Urinary bladder (tissue), 4 donors: ENCODE data around the gene DOLK. TPM values are rescaled to one million over a fixed set of nuclear protein-coding genes. Genes with fewer than 3 reads are reported as not detected.
A peak's percentile ranks its signal among the peaks of the same experiment; 100 is the strongest.

Experiments
- DNase-seq: peaks from one replicate; pipeline ENCODE4 v3.0.0-alpha.2; 2015; ENCODE audit errors: extremely low spot score
- H3K27ac ChIP-seq: one replicate; pipeline ENCODE4 v1.5.1; 2013; ENCODE audit warnings: low read depth, mild to moderate bottlenecking, moderate library complexity
- H3K36me3 ChIP-seq: one replicate; pipeline ENCODE4 v1.6.1; 2013; ENCODE audit warnings: mild to moderate bottlenecking, moderate library complexity; ENCODE audit not compliant: insufficient read depth
- H3K4me1 ChIP-seq: one replicate; pipeline ENCODE4 v1.6.1; 2013; ENCODE audit warnings: mild to moderate bottlenecking, moderate library complexity; ENCODE audit not compliant: insufficient read depth
- H3K4me3 ChIP-seq: one replicate; pipeline ENCODE4 v1.5.1; 2013; ENCODE audit warnings: low read depth, low read length
- WGBS: extraction: QIAGEN DNeasy Blood & Tissue Kit; methylation state at CpG from one replicate; pipeline ENCODE4 v1.1.7; 2013; 5-methylcytosine and 5-hydroxymethylcytosine counted together
- polyA plus RNA-seq: library from polyadenylated mRNA; stranded (reverse); fragments of 200-250 nt; gene quantifications from one replicate; pipeline ENCODE4 v1.2.3, GENCODE V29; 2013
- total RNA-seq: library from RNA; depleted of rRNA; stranded (reverse); fragments of >200 nt; gene quantifications from one replicate; pipeline ENCODE4 v1.2.3, GENCODE V29; 2014
- donor health status: healthy with polysubstance abuse.
- donor health status: healthy.

DOLK gene
- total and polyA plus RNA-seq, 2 donors = 11.3 to 16.4 TPM

DNA sequence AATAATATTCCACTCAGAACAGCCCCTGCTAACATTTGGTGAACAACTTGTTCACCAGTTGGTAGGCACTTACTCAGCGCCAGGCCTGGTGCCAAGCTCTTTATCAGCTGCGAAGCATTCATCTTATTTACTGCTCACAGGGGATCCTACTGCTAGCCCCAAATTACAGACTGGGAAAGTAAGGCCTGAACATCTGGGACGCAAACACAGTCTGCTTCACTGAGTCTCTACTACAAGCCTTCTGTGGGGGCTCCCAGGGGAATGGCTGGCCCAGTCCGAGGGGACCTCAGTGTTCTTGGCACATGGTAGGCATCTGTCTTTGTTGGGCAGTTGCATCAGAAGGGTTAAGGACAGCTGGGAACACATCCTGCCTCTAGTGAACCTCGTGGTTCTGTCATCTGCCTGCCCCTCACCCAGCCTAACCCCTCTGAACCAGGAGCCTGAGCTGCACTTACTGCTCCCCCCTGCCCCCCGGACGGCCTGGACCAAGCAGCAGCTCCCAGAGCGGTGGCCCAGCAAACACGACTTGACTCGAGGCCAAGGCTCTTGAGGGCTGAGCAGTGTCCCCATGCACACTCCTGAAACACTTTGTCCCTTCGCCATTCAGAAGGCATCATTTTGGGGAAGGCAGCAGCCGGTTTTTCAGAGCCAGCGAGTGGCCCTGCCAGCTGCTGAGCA, 26.9 kb downstream of the DOLK start, which contains the start of gene PHYHD1:
Gene PHYHD1, plus strand, starts transcription at position 602 of the 678 bp plus-strand sequence. CDS start 1,342 bp downstream, outside the sequence.
- Histone ChIP-seq H3K4me3 (no peak within 1 kb of the TSS), H3K27ac (peak within 1 kb of the TSS; percentile 74), H3K36me3 (peaks cover 7% of the 10 kb centered on the region), H3K4me1 (peaks cover 2% of the 10 kb centered on the region)
- DNase-seq = no peak
- 46% methylated on average over 13 of the region's 13 CpGs for WGBS

DNA sequence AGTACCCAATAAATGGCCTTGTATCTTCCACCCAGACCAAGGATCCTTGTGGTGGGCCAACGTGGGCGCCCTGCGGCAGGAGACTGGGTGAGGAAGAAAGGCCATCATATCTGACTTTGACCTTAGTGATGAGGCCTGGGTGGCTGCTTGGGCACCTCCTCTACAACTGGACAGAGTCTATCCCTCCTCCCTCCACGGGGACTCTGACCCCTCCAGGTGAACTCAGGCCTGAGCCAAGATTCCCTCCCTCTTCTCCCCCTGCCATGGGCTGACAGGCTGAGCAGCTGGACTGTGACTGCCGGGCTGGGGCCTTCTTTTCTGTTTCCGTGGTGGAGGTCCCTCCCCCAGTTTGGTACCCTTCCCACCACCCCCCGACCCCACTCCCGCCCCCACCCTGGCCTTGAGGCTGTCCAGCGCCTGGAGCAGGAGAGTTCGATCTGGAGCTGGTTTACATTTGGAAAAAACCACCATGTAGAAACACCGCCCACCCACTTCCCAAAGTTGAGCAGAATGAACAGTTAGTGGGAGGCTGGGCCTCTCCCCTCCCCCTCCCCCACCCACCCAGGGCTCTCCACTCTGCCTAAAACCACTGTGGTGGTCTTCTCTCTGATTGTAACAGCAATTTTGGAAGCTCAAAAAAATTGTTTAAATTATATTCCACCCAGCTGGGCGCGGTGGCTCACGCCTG, 27.9 kb downstream of the DOLK start:
- H3K36me3 ChIP-seq = peaks cover 7% of the 10 kb centered on the region
- H3K4me1 ChIP-seq = peaks cover 2% of the 10 kb centered on the region
- DNase-seq = no peak
- WGBS = 71% methylated on average over 14 of the region's 14 CpGs
- no peak overlapping the region for H3K4me3 ChIP-seq
- no peak overlapping the region for H3K27ac ChIP-seq

DNA sequence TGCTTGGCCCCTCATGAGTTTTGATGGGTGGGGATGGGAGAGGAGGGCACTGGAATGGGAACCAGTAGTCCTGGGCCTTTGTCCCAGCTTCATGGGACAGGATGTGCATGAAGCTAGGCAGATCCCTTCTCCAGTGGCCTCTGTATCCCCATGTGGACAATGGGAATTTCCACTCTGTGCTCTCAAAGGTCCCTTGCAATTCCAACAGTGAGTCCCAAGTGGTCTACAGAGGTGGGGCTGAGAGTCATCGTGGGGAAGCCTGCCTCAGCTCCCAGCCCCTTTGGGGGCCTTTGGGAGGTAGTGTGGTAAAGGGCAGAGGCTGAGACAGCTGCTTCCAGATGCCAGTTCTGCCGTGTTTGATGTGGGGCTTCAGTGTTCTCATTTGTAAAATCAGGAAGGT, 28.5 kb downstream of the DOLK start:
- Histone ChIP-seq H3K4me3 (no peak overlapping the region), H3K4me1 (peaks cover 2% of the 10 kb centered on the region), H3K36me3 (peaks cover 7% of the 10 kb centered on the region), H3K27ac (no peak overlapping the region)
- DNase-seq = no peak
- WGBS = 50% methylated on average over 2 of the region's 2 CpGs

DNA sequence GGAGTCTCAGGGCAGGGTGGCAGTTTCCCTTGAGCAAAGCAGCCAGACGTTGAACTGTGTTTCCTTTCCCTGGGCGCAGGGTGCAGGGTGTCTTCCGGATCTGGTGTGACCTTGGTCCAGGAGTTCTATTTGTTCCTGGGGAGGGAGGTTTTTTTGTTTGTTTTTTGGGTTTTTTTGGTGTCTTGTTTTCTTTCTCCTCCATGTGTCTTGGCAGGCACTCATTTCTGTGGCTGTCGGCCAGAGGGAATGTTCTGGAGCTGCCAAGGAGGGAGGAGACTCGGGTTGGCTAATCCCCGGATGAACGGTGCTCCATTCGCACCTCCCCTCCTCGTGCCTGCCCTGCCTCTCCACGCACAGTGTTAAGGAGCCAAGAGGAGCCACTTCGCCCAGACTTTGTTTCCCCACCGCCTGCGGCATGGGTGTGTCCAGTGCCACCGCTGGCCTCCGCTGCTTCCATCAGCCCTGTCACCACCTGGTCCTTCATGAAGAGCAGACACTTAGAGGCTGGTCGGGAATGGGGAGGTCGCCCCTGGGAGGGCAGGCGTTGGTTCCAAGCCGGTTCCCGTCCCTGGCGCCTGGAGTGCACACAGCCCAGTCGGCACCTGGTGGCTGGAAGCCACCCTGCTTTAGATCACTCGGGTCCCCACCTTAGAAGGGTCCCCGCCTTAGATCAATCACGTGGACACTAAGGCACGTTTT, 30.1 kb downstream of the DOLK start:
- Histone ChIP-seq H3K27ac (peak overlapping the region; percentile 72), H3K36me3 (peaks cover 7% of the 10 kb centered on the region), H3K4me3 (no peak overlapping the region), H3K4me1 (peaks cover 2% of the 10 kb centered on the region)
- 51% methylated on average over 26 of the region's 26 CpGs for WGBS
- no peak for DNase-seq

DNA sequence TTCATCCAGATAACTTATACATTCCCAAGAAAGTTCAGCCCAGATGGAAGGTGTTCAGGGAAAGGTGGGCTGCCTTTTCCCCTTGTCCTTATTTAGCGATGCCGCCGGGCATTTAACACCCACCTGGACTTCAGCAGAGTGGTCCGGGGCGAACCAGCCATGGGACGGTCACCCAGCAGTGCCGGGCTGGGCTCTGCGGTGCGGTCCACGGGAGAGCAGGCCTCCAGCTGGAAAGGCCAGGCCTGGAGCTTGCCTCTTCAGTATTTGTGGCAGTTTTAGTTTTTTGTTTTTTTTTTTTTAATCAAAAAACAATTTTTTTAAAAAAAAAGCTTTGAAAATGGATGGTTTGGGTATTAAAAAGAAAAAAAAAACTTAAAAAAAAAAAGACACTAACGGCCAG, 30.7 kb downstream of the DOLK start:
- DNase-seq = no peak
- Histone ChIP-seq H3K27ac (peak overlapping the region; percentile 97), H3K36me3 (peaks cover 7% of the 10 kb centered on the region), H3K4me1 (peaks cover 2% of the 10 kb centered on the region), H3K4me3 (no peak overlapping the region)
- 83% methylated on average over 11 of the region's 11 CpGs for WGBS

DNA sequence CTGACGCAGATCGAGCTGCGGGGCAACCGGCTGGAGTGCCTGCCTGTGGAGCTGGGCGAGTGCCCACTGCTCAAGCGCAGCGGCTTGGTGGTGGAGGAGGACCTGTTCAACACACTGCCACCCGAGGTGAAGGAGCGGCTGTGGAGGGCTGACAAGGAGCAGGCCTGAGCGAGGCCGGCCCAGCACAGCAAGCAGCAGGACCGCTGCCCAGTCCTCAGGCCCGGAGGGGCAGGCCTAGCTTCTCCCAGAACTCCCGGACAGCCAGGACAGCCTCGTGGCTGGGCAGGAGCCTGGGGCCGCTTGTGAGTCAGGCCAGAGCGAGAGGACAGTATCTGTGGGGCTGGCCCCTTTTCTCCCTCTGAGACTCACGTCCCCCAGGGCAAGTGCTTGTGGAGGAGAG, 31.2 kb downstream of the DOLK start:
- WGBS = 79% methylated on average over 18 of the region's 18 CpGs
- H3K27ac ChIP-seq = peak overlapping the region; percentile 97
- H3K4me3 ChIP-seq = no peak overlapping the region
- DNase-seq = no peak
- peaks cover 7% of the 10 kb centered on the region for H3K36me3 ChIP-seq
- H3K4me1 ChIP-seq = peaks cover 2% of the 10 kb centered on the region

DNA sequence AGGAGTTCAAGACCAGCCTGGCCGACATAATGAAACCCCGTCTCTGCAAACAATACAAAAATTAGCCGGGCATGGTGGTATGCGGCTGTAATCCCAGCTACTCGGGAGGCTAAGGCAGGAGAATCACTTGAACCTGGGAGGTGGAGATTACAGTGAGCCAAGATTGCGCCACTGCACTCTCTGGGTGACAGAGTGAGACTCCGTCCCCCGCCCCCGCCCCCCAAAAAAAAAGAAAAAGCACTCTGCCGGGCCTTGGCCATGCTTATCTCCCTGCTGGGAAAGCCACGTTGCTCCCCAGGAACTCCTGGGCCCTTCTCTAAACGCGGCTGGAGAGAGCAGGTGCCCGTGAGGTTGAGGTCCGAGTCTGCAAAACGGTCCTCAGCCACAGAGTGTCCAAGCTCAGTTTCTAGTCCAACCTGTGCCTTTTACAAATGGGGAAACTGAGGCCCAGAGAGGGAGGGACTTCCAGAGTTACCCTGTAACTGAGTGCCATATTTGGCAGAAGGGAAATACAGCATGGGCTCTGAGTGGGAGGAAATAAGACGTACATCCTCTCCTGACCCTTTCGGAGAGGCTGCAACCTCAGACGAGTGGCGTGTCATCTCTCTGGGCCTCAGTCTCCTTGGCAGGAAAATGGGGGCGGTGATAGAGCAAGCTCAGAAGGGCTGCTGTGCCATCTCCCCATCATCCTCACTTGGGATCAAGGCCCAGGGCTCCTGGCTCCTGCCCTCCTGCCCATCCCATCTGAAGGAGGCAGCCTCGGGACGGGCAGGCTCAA, 33.2 kb downstream of the DOLK start:
- H3K36me3 ChIP-seq = peaks cover 9% of the 10 kb centered on the region
- no peak overlapping the region for H3K4me3 ChIP-seq
- 75% methylated on average over 23 of the region's 23 CpGs for WGBS
- H3K27ac ChIP-seq = no peak overlapping the region
- peaks cover 2% of the 10 kb centered on the region for H3K4me1 ChIP-seq
- no peak for DNase-seq

DNA sequence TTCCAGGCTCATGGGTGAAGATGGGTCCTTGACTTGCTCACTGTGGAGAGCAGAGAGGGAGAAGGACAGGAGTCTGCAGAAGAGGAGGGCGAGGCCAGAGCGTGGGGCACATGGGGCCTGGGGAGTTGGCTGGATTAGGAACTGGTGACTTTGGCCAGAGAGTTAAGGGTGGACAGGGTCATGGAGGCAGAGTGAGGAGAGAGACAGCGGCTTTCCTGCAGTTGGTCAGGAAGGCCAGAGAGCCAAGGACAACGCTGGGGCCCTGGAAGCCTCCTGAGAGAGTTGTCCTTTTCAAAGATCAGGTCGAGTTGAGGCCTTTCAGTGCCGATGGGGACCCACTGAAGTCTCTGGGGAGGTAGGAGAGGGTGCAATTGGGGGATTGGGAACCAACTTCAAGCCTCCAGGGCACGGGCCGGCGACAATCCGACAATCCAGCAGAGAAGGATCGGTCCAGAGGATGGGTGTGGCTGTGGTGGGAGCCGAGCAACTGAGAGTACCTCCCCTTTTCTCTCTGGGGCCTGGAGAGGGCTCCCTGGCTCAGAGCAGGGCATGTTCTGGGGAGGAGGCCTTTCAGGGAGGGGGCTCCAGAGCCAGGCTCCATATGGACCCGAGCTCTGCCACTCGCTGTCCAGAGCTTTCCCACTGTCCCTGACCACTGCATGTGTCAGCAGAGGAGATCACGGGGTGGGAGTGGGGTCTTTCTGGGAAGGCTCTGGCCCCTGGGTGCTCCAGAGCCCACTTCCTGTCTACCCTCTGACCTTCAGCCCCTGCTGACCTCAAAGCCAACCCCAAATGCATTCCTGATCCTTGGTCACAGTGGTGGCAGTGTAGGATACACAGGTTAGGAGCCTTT, 34.1 kb downstream of the DOLK start:
- WGBS = 62% methylated on average over 15 of the region's 15 CpGs
- no peak for DNase-seq
- Histone ChIP-seq H3K4me1 (peaks cover 2% of the 10 kb centered on the region), H3K27ac (peak overlapping the region; percentile 47), H3K4me3 (no peak overlapping the region), H3K36me3 (peaks cover 9% of the 10 kb centered on the region)

DNA sequence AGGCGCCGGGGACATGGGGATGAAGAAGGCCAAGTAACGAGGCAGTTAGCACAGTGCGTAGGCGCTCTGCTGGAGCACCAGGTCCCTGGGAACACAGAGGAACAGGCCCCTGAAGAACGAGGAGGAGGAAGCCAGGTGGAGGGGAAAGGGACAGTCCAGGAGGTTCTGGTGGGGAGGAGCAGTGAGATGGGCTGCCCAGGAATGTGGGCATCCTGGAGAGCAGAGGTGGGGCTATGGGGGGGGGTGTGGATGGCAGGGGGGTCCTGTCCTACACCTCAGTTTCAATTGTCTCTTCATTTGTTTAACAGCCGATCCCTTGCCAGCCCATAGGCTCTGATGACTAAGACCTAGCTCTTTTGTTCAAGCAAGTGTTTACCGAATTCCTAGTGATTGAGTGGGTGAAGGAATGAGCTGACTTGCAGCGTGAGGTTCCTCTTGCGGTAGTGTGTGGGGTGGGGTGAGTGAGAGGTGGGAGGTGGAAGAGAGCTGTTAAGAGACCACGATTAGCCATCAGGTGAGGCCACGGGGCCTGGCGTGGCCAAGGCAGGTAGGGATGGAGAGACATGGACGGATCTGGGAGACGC, 35.0 kb downstream of the DOLK start:
- H3K4me1 ChIP-seq = peaks cover 2% of the 10 kb centered on the region
- WGBS = 68% methylated on average over 15 of the region's 15 CpGs
- H3K27ac ChIP-seq = peak overlapping the region; percentile 44
- DNase-seq = no peak
- H3K36me3 ChIP-seq = peaks cover 14% of the 10 kb centered on the region
- no peak overlapping the region for H3K4me3 ChIP-seq

DNA sequence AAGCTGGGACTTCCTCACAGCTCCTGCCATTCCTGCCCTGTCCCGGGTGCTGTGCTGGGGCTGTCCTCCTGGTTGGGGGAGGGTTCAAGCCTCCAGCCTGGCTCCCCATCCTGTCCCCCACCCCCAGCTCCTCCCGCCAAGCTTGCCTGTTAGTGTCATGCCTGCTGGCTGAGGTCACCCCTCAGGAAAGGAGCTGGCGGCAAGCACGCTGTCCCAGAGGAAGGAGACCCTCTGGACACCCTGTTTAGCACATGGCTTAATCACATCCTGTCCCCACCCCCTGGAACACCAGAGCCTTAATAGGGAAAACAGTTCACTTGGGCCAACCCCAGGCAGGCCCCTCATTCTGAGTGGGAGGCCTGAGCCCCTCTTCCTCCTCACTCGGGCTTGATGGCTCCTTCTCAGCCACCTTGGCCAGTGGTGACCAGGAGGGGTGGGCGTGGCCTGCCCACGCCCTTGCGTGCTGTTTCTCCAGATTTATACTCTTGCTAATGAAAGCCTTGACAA, 35.8 kb downstream of the DOLK start:
- Histone ChIP-seq H3K4me3 (no peak overlapping the region), H3K4me1 (no peaks in the 10 kb centered on the region), H3K36me3 (peaks cover 13% of the 10 kb centered on the region), H3K27ac (peak overlapping the region; percentile 44)
- WGBS = 30% methylated on average over 8 of the region's 8 CpGs
- DNase-seq = no peak

DNA sequence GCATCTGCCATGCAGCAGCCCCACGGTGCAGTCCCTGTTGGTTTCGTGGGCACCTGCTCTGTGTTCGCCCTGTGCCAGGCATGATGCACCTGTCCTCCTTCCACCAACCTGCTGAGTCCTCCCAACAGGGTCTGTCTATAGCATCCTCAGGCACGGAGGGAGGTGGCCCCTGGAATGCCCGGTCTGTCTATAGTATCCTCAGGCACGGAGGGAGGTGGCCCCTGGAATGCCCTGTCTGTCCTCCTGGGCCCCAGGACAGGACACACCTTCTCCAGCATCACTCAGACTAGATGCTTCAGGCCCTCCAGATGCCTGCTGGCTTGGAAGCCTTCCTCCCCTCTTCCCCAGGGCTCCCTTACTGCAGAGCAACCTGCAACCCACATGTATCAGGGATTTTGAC, 36.5 kb downstream of the DOLK start:
- no peak overlapping the region for H3K4me3 ChIP-seq
- H3K36me3 ChIP-seq = peaks cover 10% of the 10 kb centered on the region
- H3K4me1 ChIP-seq = no peaks in the 10 kb centered on the region
- no peak for DNase-seq
- 84% methylated on average over 6 of the region's 6 CpGs for WGBS
- H3K27ac ChIP-seq = no peak overlapping the region

DNA sequence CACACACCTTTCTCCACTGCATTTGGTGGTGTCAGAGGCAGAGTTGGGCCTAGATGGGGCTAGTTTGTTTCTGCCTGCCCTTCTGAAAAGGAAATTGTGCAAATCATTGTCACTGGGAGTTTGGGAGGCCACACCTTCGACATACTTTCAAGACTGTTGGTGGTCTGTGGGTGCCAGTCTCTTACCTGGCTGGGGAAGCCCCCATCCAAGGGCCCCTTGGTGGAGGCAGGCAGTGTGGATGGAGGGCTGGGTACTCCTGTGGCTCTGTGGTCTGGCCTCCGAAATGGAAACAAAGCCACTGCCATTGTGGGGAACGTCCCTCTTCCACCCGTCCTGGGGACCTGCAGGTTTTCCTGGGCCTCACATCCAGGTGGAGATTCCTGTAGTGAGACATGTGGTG, 37.5 kb downstream of the DOLK start:
- H3K27ac ChIP-seq = no peak overlapping the region
- no peak for DNase-seq
- H3K36me3 ChIP-seq = peaks cover 10% of the 10 kb centered on the region
- no peaks in the 10 kb centered on the region for H3K4me1 ChIP-seq
- 88% methylated on average over 4 of the region's 4 CpGs for WGBS
- no peak overlapping the region for H3K4me3 ChIP-seq
